NOMO-1 (cell line): ENCODE data around the gene CPNE2.

ENCODE experiments used
- DNase-seq, 2 experiments: peaks; one replicate each; lab custom pipeline; 2025; ENCODE audit not compliant: unreplicated experiment in 2 of 2; lab: John Stamatoyannopoulos, UW

CPNE2 gene

GRCh38 chr16:57118461-57119084 lies 26.2 kb downstream of the CPNE2 start:
- DNase-seq, result no peak

DNA sequence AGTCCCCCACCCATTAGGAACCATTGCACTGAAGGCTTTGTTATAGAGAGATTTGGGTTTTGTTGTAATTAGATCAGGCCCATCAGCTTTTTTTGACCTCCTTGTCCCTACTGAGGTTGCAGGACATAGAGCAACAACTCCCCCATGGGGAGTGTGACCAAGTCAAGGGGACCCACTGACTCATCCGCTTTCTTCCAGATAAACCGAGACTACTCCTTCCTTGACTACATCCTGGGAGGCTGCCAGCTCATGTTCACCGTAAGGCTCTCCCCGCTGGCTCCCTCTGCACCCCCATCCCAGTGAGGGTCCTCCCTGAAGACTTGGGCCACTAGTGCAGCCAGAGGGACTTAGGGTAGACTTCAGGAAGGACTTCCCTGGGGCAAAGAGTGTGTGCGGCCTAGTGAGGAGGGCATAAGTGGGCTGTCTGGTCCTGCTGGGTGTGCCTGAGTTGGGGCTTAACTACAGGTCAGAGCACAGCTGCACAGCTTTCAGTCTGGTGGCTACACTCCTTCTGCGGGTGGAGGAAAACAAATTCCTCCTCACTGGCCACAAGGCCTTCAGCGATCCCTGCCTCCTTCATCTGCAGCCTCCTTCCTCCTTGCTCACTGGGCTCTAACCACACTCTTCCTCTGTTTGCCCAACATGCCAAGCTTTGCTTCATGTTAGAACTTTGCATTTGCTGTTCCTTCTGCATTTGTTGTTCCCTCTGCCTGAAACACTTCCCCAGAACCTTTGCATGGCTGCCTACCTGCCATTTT lies 31.0 kb downstream of the CPNE2 start:
- no peak for DNase-seq

GRCh38 chr16:57123974-57124674 lies 31.7 kb downstream of the CPNE2 start:
- DNase-seq, result no peak

DNA sequence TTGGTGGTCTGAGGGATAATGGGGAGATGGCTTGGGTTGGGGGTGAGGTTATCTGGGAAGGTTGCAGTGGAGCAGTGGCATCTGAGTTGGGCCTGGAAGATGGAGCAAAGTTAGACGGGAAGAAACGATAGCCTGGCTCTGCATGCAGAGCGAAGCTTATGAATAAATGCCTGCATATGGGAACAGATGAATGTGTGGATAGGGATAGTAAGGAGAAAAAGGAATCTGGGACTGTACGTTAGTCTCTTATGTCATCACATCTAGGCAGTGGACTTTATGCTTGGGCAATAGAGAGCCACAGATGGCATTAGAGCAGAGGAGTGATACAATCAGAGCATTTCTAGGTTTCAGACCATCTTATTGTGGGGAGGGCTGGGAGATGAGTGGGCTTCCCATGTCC lies 33.0 kb downstream of the CPNE2 start:
- DNase-seq, result no peak

DNA sequence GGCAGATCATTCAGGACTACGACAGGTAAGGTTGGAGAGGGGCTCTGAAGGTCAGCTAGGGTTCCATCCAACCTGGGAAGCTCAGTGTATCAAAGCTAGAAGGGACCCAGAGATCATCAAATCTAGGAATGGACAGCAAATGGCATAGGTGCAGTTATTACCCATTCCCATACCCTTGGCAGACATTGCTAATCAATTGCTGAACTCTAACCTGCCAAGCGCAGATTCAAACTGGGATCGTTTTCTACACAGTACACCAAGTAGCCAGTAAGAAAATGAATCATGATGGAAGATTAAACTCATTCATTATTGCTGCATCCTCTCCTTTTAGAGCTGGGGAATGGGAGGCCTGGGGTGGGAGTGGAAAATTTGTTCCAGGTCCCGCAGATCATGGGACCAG lies 33.6 kb downstream of the CPNE2 start:
- DNase-seq, result no peak

DNA sequence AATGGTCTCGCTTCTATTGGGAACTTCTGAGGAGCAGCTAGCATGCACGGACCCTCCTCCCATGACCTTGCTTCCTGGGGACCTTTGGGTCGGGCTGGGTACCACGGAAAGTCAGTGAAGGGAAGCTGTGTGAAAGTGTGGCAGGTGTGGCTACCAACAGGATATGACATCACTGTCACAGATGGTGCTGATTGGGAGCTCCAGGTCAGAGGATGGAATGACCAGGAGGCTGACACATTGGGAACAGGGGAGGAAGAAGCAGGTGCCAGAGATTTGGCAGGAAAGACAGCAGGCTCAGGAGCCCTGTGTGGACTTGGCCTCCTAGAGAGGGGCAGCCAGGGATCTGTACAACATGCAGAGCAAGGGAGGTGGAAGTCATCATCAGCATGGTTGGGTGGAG lies 34.0 kb downstream of the CPNE2 start:
- no peak for DNase-seq

- DNase-seq, result no peak
Measured at GRCh38 chr16:57127037-57127763, 34.8 kb downstream of the CPNE2 start.

DNA sequence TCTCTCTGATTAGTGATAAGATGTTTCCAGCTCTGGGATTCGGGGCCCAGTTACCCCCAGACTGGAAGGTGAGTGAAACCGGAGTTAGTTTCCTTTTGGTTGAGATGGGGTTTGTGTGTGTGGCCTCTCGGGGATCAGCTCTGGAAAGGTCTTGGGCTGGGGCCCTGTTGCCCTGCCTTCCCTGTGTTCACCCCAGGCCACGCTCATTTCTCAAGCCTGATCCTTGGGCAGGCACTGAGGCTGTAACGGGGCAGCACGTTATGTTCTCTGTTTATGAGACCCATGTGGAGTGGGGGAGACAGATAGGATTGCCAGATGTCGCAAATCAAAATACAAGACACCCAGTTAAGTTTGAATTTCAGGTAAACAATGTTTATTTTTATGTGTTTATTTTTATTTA lies 35.5 kb downstream of the CPNE2 start:
- no peak for DNase-seq

- DNase-seq, result no peak
Measured at GRCh38 chr16:57128771-57129389, 36.5 kb downstream of the CPNE2 start.

DNA sequence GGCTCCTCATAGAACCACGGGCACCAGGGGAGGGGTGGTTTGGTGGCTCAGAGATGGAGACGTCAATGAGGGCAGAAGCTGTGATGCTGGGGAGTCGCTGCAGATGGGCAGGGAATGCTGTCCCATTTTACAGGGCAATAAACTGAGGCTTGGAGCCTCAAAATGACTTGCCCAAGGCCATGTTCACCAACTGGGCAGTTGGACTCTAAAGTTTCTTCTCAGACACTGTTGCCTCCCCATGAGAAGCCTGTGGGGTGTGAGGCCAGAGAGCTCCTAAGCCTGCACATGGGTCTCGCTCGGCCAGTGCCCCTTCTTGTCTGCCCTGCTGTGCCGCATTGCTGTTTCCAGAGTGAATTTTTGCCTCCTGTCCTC lies 38.6 kb downstream of the CPNE2 start:
- DNase-seq, result no peak

DNA sequence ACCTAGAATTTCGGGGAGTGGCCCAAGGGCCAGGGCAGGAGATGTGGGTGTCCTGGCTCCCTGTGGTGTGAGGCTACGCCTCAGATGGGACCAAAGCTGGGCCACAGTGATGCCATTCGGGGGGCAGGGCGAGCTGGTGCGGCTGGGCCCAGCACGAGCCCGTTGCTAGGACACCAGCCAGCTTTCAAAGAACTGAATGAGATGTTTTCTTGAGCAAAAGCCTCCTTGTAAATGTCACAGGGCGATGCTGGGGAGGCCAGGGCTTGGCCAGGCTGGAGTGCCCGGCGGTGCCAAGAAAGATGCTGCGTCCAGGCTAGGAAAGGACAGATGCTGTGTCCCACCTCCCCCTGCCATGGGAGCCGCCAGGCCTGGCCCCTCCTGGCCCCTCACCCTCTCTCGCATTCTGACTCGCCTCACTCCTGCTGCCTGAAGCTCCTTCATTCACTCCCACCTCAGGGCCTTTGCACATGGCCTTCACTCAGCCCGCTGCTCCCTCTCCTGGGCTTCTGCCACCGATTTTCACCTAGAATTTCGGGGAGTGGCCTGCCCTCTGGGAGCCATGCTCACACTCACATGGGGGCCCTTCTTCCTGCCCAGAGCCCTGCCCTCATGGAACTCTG lies 39.1 kb downstream of the CPNE2 start:
- DNase-seq, result no peak

DNA sequence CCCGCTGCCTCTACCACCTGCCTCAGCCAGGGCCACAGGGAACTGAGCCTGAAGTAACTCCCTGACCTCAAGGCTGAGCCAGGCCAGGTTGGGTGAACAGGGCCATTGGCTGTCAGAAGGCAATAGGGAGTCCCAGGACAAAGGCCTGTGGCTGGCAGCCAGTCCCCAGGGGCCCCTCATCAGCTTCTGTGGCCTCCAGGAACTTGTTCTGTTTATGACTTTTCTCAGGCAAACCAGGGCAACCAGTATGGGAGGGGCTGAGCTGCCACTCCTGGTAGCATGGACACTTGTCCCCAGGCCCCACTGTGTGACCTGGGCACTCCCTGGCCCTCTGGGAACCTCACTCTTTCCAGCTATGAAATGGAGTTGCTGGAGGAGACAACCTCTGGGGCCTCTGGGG lies 40.1 kb downstream of the CPNE2 start:
- DNase-seq, result no peak

- DNase-seq, result no peak
Measured at GRCh38 chr16:57133031-57133430, 40.6 kb downstream of the CPNE2 start.

DNA sequence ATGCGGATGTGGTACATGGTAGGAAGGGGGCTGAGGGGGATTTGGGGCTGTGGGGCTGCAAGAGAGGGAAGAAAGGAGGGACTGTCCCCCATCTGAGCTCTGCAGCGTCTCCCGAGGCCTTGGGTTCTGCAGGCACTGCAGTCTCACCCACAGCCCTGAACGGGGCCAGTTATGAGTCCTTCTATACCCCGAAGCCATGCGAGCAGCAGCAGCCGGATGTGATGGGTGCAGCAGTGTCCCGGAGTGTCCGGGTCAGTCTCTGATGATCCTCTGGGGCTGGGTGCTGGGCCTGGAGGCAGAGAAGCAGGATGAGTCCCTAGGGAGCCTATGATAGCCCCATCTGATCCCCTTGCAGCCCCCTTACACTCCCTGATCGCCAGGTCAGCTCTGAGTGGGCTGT lies 41.5 kb downstream of the CPNE2 start:
- DNase-seq, result no peak

DNA sequence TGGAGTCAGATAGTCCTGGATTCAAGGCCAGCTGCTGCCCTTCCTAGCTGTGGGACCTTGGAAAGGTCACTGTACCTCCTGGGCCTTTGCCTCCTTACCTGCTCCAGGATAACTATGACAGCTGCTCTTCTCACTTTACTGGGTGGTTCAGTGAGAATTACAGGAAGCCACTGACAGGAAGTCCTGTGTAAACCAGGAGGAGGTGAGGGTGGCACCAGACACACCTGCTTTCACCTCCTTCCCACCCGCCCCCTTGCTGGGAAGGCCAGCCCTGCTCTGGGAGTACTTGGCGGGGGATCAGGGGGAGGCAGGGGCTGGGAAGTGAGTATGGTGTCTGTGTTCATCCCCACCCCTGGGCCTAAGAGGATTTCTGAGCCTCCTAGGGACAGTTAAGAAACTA lies 42.6 kb downstream of the CPNE2 start:
- no peak for DNase-seq

DNA sequence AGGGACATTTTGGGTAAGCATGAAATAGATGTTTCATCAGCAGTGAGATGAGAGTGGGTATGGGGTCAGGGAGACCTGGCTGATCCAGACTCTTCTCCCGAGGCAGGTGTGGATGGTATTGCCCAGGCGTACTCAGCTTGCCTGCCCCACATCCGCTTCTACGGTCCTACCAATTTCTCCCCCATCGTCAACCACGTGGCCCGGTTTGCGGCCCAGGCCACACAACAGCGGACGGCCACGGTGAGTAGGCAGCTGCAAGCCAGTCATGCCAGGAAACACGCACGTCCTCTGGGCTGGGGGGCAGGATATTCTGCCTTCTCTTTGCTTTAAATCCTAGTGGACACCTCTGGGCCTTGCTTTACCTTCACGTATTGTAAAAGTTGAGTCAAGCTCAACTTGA lies 44.7 kb downstream of the CPNE2 start:
- no peak for DNase-seq

DNA sequence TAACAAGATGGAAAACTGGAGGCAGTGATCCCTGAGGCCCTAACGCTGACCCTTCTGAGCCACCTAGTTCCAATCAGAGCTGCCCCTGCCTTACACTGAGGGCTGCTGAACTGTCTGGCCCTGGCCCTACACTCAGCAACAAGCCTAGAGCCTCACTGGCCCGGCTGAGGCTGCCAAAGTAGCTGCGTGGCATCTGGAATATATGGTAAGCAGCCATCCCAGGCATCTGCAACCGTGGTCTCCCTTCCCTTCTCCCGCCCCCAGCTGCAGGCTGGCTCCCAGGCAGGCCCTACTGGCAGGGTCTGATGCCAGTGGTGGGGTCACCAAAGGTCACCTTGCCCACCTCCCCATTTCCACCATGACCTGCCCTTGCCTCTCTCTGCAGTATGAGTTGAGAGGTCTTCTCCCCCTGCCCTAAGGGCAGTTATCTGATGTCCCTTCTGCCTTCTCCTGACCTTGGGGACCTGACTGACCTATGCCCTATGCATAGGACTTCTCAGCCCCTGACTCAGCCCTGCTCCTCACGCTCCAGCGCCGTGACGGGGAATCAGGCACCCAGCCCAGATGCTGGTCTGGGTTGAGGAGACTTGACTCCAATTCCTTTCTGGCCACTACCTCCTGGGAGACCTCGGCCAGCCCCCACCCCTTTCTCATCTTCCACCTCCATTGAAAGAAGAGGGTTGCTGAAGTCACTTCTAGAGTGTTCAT lies 45.3 kb downstream of the CPNE2 start:
- DNase-seq, result no peak

DNA sequence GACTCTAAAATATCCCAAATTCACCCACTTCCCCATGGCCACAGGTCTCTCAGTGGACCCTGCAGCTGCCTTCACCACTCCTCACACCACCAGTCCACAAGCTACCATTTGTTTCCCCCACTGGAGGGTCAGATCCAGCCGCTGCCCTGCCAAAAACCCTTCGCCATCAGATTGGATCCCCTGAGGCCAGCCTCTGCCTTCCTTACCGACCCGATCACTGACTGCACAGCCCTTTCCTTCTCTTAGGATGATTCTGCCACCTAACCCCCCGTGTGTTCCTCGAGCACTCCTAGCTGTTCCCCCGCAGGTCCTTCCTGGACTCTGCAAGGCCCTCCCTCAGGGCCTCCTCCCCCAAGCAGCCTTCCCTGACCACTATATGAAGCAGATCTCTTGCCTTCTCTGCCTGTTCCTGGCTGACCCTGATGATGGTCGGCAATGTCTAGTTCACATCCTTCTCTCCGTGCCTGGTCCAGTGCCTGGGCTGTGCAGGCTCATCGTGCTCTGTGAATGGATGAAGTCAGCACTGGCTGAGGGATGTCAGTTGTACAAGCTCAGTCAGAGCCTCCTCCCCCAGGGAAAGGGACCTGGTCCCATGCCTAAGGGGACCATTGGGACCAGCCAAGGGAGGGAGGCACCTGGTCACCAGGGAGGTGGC lies 46.0 kb downstream of the CPNE2 start:
- no peak for DNase-seq

DNA sequence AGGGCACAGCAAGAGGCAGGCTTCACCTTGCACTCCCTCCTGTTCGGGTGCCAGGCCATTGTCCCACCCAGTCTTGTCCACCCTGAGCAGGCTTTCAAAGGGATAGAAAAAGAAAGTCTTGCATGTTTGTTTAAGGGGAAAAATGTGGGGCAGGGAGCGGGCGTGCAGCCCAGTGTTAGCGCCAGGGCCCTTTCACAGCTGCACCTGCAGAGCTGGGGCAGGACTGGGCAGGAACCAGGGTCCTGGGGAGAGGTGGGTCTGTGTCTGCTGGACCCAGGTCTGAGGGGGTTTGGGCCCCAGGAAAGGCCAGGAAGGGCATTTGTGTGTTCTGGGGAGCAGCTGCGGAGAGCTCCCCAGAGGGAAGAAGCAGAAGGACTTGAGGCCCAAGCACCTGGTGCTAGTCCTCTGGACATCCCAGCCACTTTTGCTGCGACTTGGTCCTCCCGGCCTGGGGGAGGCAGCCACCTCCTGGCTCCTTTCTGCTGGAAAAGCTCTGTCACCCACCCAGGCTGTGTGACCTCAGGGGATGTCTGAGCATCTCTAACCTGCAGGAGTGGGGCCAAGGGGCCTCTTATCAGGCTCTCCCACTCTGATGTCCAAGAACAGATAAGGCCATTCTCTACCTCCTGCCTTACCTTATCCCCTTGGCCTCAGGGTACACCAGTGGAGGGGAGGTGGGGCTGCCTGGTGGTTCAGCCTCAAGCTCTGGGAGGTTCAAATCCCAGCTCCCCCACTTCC lies 48.7 kb downstream of the CPNE2 start:
- no peak for DNase-seq
